Measurements from ENCODE around the gene WNK2.

Gene WNK2

GRCh38 chr9:93155716-93156474 is 28.0 kb upstream of the WNK2 start:
- TF ChIP-seq ZFP41 (tag by site-specific recombination; IDR thresholded peaks at IDR 0.05; ENCODE audit: borderline replicate concordance), result no peak
- no peak overlapping the region for H3K27ac ChIP-seq (ENCODE audit: extremely low read depth, low read depth, low read length)
- no peak overlapping the region for H3K4me3 ChIP-seq (ENCODE audit: low read depth, low read length)
- no peaks in the 10 kb centered on the region for H3K36me3 ChIP-seq (ENCODE audit: control insufficient read depth in 2 of 2, insufficient read depth in 1 of 2, low read length in 2 of 2)
- H3K4me1 ChIP-seq (ENCODE audit: control insufficient read depth, insufficient read depth, low read length), result no peaks in the 10 kb centered on the region
- ChIA-PET CTCF (interaction anchor here (0.6 to 2.0 kb wide), 5 partner anchors 23 to 156 kb away, joined by 3 to 16 read pairs (median 3); no protein-coding TSS in a partner anchor), POLR2A (interaction anchor here (1.1 kb wide), 1 partner anchor 22 kb away, joined by 4 read pairs; the partner anchor contains the start of gene NINJ1)
- no peaks in the 10 kb centered on the region for H3K9me3 ChIP-seq (ENCODE audit: control insufficient read depth, insufficient read depth, low read depth, low read length)

GRCh38 chr9:93156475-93157008 is 27.4 kb upstream of the WNK2 start:
- ChIA-PET CTCF (interaction anchor here (0.6 to 1.3 kb wide), 4 partner anchors 135 to 156 kb away, joined by 3 to 4 read pairs (median 4); no protein-coding TSS in a partner anchor), POLR2A (interaction anchor here (1.1 kb wide), 1 partner anchor 23 kb away, joined by 4 read pairs; the partner anchor contains the start of gene NINJ1)
- no peaks in the 10 kb centered on the region for H3K4me1 ChIP-seq (ENCODE audit: control insufficient read depth, insufficient read depth, low read length)
- H3K36me3 ChIP-seq (ENCODE audit: control insufficient read depth in 2 of 2, insufficient read depth in 1 of 2, low read length in 2 of 2), result no peaks in the 10 kb centered on the region
- no peak for TF ChIP-seq KLF9 (tag by site-specific recombination; IDR thresholded peaks at IDR 0.05; ENCODE audit: low read depth)
- no peak for TF ChIP-seq PRDM1 (tag by site-specific recombination; IDR thresholded peaks at IDR 0.05)
- TF ChIP-seq, protein P1, sequence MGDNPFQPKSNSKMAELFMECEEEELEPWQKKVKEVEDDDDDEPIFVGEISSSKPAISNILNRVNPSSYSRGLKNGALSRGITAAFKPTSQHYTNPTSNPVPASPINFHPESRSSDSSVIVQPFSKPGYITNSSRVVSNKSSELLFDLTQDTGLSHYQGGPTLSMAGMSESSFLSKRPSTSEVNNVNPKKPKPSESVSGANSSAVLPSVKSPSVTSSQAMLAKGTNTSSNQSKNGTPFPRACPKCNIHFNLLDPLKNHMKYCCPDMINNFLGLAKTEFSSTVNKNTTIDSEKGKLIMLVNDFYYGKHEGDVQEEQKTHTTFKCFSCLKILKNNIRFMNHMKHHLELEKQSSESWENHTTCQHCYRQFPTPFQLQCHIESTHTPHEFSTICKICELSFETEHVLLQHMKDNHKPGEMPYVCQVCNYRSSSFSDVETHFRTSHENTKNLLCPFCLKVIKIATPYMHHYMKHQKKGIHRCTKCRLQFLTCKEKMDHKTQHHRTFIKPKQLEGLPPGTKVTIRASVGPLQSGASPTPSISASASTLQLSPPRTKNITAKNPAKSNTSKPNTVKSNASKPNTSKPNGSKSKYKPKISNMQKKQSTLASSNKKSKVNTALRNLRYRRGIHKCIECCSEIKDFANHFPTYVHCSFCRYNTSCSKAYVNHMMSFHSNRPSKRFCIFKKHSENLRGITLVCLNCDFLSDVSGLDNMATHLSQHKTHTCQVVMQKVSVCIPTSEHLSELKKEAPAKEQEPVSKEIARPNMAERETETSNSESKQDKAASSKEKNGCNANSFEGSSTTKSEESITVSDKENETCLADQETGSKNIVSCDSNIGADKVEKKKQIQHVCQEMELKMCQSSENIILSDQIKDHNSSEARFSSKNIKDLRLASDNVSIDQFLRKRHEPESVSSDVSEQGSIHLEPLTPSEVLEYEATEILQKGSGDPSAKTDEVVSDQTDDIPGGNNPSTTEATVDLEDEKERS (tag by site-specific recombination; IDR thresholded peaks at IDR 0.05), result no peak
- TF ChIP-seq FEZF1 (tag by site-specific recombination; IDR thresholded peaks at IDR 0.05), result no peak
- TF ChIP-seq ZNF416 (tag by site-specific recombination; IDR thresholded peaks at IDR 0.05), result no peak
- no peak for TF ChIP-seq ZNF341 (tag by site-specific recombination; IDR thresholded peaks at IDR 0.05; ENCODE audit: low read depth)
- no peak for TF ChIP-seq KLF8 (tag by site-specific recombination; IDR thresholded peaks at IDR 0.05)
- TF ChIP-seq HOXD13 (CRISPR knock-in tag; IDR thresholded peaks at IDR 0.05; ENCODE audit: borderline replicate concordance), result no peak
- no peak for TF ChIP-seq ZNF394 (tag by site-specific recombination; IDR thresholded peaks at IDR 0.05; ENCODE audit: borderline replicate concordance)
- TF ChIP-seq, protein P2, sequence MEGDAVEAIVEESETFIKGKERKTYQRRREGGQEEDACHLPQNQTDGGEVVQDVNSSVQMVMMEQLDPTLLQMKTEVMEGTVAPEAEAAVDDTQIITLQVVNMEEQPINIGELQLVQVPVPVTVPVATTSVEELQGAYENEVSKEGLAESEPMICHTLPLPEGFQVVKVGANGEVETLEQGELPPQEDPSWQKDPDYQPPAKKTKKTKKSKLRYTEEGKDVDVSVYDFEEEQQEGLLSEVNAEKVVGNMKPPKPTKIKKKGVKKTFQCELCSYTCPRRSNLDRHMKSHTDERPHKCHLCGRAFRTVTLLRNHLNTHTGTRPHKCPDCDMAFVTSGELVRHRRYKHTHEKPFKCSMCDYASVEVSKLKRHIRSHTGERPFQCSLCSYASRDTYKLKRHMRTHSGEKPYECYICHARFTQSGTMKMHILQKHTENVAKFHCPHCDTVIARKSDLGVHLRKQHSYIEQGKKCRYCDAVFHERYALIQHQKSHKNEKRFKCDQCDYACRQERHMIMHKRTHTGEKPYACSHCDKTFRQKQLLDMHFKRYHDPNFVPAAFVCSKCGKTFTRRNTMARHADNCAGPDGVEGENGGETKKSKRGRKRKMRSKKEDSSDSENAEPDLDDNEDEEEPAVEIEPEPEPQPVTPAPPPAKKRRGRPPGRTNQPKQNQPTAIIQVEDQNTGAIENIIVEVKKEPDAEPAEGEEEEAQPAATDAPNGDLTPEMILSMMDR (tag by site-specific recombination; IDR thresholded peaks at IDR 0.05), result no peak
- TF ChIP-seq ZNF549 (tag by site-specific recombination; IDR thresholded peaks at IDR 0.05), result no peak
- TF ChIP-seq EGR2 (tag by site-specific recombination; IDR thresholded peaks at IDR 0.05; ENCODE audit: low read depth), result no peak
- no peak for TF ChIP-seq ZNF670 (tag by site-specific recombination; IDR thresholded peaks at IDR 0.05; ENCODE audit: low read depth)
- no peak for TF ChIP-seq ATF2 (tag by site-specific recombination; IDR thresholded peaks at IDR 0.05; ENCODE audit: low read depth)
- no peak for TF ChIP-seq ZNF747 (tag by site-specific recombination; IDR thresholded peaks at IDR 0.05)
- TF ChIP-seq, protein P3, sequence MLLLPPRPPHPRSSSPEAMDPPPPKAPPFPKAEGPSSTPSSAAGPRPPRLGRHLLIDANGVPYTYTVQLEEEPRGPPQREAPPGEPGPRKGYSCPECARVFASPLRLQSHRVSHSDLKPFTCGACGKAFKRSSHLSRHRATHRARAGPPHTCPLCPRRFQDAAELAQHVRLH (tag by site-specific recombination; IDR thresholded peaks at IDR 0.05), result no peak
- no peak for TF ChIP-seq GLI4 (tag by site-specific recombination; IDR thresholded peaks at IDR 0.05)
- no peak for TF ChIP-seq BCL11A (tag by site-specific recombination; IDR thresholded peaks at IDR 0.05; ENCODE audit: low read depth)
- H3K9me3 ChIP-seq (ENCODE audit: control insufficient read depth, insufficient read depth, low read depth, low read length), result no peaks in the 10 kb centered on the region
- no peak overlapping the region for H3K27ac ChIP-seq (ENCODE audit: extremely low read depth, low read depth, low read length)
- H3K4me3 ChIP-seq (ENCODE audit: low read depth, low read length), result no peak overlapping the region

All from HEK293 (cell line).